KOPT-K1 (cell line): ENCODE data around the gene PNMA3.
"Not testable (repeated sequence)": the region's sequence is repeated elsewhere in the genome, so short reads cannot be mapped to it uniquely, and the experiment has no call there.

Experiments used
- H3K27ac ChIP-seq: fragments of 200-600 bp; sonication (generic); 2 replicates; pipeline ENCODE4 v1.5.1; 2016; ENCODE audit warnings: antibody characterized with exemption, mild to moderate bottlenecking, low read depth, low read length; ENCODE audit not compliant: poor library complexity, severe bottlenecking
- H3K36me3 ChIP-seq: fragments of 200-600 bp; sonication (generic); 2 replicates; pipeline ENCODE4 v1.5.1; 2017; ENCODE audit warnings: antibody characterized with exemption, mild to moderate bottlenecking, low read length, moderate library complexity; ENCODE audit not compliant: insufficient read depth
- H3K9me3 ChIP-seq: fragments of 200-600 bp; sonication (generic); 2 replicates; pipeline ENCODE4 v1.5.1; 2017; ENCODE audit warnings: antibody characterized with exemption, low read length, mild to moderate bottlenecking; ENCODE audit not compliant: insufficient read depth, poor library complexity, severe bottlenecking

PNMA3 gene

DNA sequence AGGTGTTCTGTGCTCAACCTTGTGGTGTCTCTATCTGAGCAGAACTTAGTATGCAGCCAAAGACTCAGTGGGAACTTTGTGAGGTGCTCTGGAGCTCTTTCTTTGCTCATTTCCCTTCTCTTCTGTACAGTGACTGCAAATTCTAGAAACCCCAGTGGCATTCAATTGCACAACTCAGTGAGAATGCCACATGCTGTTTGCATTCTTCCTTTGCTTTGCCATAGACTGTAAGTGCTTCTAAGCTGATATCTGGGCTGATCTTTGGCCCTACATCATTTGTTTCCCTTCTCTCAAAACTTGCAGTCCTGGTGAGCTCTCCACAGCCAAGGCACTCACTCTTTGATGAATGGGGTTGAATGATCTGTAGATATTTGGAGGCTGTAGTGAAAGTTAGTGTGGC lies 7.0 kb downstream of the PNMA3 start:
- no peaks in the 10 kb centered on the region for H3K9me3 ChIP-seq
- no peak overlapping the region for H3K27ac ChIP-seq
- H3K36me3 ChIP-seq: no peaks in the 10 kb centered on the region

- Histone ChIP-seq H3K27ac (no peak overlapping the region), H3K9me3 (no peaks in the 10 kb centered on the region), H3K36me3 (no peaks in the 10 kb centered on the region)
Measured at GRCh38 chrX:153064061-153064460, 7.8 kb downstream of the PNMA3 start.

DNA sequence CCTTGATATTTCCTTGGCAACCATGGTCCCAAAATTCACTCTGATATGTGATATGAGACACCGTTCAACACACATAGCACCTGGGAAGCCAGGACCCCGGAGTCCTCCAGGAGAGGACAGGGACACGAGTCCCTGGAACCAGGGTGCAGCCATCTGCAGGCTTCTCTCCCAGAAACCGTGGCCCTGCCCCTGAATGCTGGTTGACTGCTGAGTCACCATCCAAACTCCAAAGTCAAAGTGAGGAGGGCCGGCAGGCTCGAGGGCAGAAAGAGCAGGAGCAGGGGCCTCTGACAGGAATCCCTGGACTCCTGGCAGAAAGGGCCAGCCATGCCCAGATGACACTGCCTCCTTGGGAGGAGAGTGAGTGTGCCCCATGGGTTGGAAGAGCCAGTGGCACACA lies 9.1 kb downstream of the PNMA3 start:
- Histone ChIP-seq H3K27ac (no peak overlapping the region), H3K9me3 (no peaks in the 10 kb centered on the region), H3K36me3 (no peaks in the 10 kb centered on the region)

DNA sequence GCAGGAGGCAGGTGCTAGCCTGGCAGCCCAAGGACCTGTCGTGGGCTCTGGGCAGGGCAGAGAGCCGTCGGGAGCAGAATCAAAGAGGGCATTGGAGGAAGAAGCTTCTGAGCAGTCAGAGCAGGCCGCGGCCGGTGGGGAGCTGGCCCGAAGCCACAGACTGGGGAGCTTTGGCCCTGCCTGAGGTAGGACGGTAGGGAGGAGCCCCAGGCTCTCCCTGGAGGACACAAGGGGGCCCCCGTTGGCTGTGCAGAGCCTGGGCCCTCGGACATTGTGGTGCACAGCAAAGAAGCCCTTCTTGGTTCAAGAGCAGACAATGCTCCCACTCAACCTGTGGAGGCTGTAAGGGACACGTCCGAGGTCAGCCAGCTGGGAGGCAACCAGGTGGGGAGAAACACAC lies 10.1 kb downstream of the PNMA3 start:
- not testable (repeated sequence) for H3K9me3 ChIP-seq, H3K36me3 ChIP-seq, H3K27ac ChIP-seq

GRCh38 chrX:153071909-153072583 lies 15.8 kb downstream of the PNMA3 start, which contains the start of gene PNMA6A:
TSS of gene PNMA6A (plus strand) at chrX:153072454. CDS start at chrX:153073063, 609 bp downstream.
- not testable (repeated sequence) for H3K36me3 ChIP-seq, H3K9me3 ChIP-seq, H3K27ac ChIP-seq

DNA sequence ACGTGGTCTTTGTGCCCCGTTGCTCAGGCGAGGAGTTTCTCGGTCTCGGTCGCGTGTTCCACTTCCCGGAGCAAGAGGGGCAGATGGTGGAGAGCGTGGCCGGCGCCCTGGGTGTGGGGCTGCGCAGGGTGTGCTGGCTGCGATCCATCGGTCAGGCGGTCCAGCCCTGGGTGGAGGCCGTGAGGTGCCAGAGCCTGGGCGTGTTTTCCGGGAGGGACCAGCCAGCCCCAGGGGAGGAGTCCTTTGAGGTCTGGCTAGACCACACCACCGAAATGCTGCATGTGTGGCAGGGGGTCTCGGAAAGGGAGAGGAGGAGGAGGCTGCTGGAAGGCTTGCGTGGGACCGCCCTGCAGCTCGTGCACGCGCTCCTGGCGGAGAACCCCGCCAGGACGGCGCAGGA lies 17.1 kb downstream of the PNMA3 start:
- not testable (repeated sequence) for H3K9me3 ChIP-seq, H3K27ac ChIP-seq, H3K36me3 ChIP-seq

DNA sequence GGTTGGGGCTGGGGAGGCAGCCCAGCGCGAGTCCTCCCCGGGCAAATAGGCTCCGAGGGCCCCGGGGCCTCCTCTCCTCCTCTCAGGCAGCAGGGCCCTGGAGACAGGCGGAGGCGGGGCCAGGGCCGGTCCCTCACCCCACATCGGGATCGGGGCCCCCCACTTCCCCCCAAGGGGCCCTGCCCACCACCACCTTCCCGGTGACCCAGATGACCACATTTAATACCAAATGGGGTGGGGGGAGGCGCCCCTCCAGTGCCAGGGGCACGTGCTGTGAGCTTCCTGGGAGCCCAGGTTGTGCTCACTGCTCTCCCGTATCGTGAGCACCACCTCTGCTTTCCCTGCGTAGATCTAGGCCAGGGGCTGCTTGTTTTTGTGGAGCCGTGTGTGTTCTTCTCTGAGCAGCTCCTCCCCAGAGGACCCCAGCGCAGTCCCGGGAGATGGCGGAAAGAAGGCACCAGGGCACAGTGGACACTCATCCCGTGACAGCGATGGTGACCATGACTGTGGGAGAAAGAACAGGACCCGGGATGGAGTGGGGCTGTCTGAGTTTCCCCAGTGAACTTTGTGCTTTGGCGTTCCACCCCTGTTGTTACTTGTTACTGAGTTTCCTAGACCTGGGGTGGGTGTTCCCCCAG lies 18.1 kb downstream of the PNMA3 start:
- Histone ChIP-seq H3K9me3 (no peaks in the 10 kb centered on the region), H3K27ac (no peak overlapping the region), H3K36me3 (no peaks in the 10 kb centered on the region)

GRCh38 chrX:153074935-153075334 lies 18.7 kb downstream of the PNMA3 start:
- H3K9me3 ChIP-seq: no peaks in the 10 kb centered on the region
- H3K36me3 ChIP-seq: no peaks in the 10 kb centered on the region
- no peak overlapping the region for H3K27ac ChIP-seq

DNA sequence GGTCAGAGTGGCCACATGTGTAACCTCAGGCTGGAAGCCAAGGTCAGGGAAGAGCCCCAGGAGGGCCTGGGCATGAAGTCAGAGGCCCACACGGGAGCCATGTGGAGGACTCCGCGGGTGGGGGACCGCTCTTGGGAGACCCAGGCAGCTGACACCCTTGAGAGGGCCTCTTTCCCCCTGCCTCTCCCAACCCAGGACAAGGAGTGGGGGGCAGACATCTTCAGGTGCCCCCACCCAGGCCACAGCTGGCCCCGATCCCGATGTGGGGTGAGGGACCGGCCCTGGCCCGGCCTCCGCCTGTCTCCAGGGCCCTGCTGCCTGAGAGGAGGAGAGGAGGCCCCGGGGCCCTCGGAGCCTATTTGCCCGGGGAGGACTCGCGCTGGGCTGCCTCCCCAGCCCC lies 19.1 kb downstream of the PNMA3 start:
- Histone ChIP-seq H3K36me3 (no peaks in the 10 kb centered on the region), H3K27ac (no peak overlapping the region), H3K9me3 (no peaks in the 10 kb centered on the region)

GRCh38 chrX:153077437-153078135 lies 21.3 kb downstream of the PNMA3 start:
- not testable (repeated sequence) for H3K36me3 ChIP-seq, H3K9me3 ChIP-seq, H3K27ac ChIP-seq

DNA sequence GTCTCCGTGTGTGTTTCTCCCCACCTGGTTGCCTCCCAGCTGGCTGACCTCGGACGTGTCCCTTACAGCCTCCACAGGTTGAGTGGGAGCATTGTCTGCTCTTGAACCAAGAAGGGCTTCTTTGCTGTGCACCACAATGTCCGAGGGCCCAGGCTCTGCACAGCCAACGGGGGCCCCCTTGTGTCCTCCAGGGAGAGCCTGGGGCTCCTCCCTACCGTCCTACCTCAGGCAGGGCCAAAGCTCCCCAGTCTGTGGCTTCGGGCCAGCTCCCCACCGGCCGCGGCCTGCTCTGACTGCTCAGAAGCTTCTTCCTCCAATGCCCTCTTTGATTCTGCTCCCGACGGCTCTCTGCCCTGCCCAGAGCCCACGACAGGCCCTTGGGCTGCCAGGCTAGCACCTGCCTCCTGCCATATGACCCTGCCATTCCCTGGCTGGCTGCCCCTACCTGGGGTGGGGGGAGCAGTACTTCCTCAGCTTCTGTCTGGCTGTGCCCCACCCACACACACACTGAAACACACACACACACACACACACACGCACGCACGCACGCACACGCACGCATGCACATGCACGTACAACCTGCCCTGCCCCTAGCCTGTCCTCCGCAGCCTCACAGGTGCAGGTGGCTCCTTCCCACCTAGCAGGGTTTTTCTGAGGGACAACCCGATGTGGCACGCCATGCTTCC lies 27.1 kb downstream of the PNMA3 start:
- H3K27ac ChIP-seq, H3K36me3 ChIP-seq, H3K9me3 ChIP-seq: not testable (repeated sequence)

GRCh38 chrX:153102418-153102817 lies 46.1 kb downstream of the PNMA3 start:
- H3K27ac ChIP-seq: no peak overlapping the region
- H3K36me3 ChIP-seq: no peaks in the 10 kb centered on the region
- H3K9me3 ChIP-seq: no peaks in the 10 kb centered on the region

GRCh38 chrX:153104959-153105358 lies 48.7 kb downstream of the PNMA3 start:
- H3K9me3 ChIP-seq, H3K36me3 ChIP-seq, H3K27ac ChIP-seq: not testable (repeated sequence)

DNA sequence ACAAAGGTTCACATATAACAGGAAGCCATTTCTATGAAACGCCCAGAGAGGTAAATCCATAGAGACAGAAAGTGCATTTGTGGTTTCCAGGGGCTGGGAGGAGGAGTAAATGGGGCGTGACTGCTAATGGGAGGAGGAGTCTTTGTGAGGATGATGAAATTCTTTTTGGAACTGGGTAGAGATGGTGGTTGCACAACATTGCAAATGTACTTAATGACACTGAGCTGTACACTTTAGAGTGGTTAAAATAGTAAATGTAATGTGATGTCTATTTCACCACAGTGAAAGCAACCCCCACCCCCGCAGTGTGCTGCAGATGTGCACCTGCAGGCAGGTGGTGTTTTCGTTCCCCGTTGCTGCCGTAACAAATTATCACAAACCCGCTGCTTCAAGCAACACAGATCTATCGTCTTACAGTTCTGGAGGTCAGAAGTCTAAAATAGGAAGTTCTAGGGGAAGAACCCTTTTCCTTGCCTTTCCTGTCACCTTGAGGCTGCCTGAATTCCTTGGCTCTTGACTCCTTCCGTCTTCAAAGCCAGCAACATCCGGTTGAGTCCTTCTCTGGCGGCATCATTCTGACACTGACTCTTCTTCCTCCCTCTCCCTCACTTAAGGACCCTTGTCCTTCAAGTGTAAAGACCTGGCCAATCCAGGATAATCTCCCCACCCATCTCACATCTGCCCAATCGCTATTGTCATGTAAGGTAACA lies 50.0 kb downstream of the PNMA3 start:
- not testable (repeated sequence) for H3K36me3 ChIP-seq, H3K27ac ChIP-seq, H3K9me3 ChIP-seq
